Immature natural killer cell (primary cell): ENCODE results near the gene AAK1. TPM values are rescaled to one million over a fixed set of nuclear protein-coding genes. Genes with fewer than 3 reads are reported as not detected.

Source experiments
- DNase-seq, 3 donors: peaks; one replicate each; pipeline ENCODE4 v3.0.0; 2022; ENCODE audit warnings: mixed read lengths in 1 of 3
- H3K27ac Mint-ChIP-seq, 6 donors: one replicate each; pipeline ENCODE4 v1.8.0; 2020; ENCODE audit warnings: mixed read lengths in 6 of 6, mild to moderate bottlenecking in 5 of 6, inconsistent platforms in 4 of 6, moderate library complexity in 3 of 6
- H3K27me3 Mint-ChIP-seq, 3 donors: one replicate each; pipeline ENCODE4 v1.8.0; 2020 to 2021; ENCODE audit warnings: low read depth in 3 of 3, mild to moderate bottlenecking in 3 of 3, mixed read lengths in 3 of 3, moderate library complexity in 3 of 3, inconsistent platforms in 1 of 3
- H3K36me3 Mint-ChIP-seq, 3 donors: one replicate each; pipeline ENCODE4 v1.8.0; 2020; ENCODE audit warnings: mixed read lengths in 3 of 3, inconsistent platforms in 2 of 3, mild to moderate bottlenecking in 2 of 3
- H3K4me1 Mint-ChIP-seq, 2 donors: one replicate each; pipeline ENCODE4 v1.8.0; 2020; ENCODE audit warnings: inconsistent platforms in 2 of 2, mild to moderate bottlenecking in 2 of 2, mixed read lengths in 2 of 2, moderate library complexity in 1 of 2
- H3K4me3 Mint-ChIP-seq, 5 donors: one replicate each; pipeline ENCODE4 v1.8.0; 2020; ENCODE audit warnings: mild to moderate bottlenecking in 5 of 5, mixed read lengths in 5 of 5, inconsistent platforms in 3 of 5, moderate library complexity in 3 of 5
- H3K9me3 Mint-ChIP-seq, 6 donors: one replicate each; pipeline ENCODE4 v1.8.0; 2020; ENCODE audit warnings: mild to moderate bottlenecking in 6 of 6, mixed read lengths in 6 of 6, inconsistent platforms in 4 of 6, moderate library complexity in 3 of 6
- polyA plus RNA-seq, 3 donors: library from polyadenylated mRNA; unstranded; fragments of 300-500 nt; fragmentation: Illumina TruSeq; gene quantifications; one replicate each; pipeline ENCODE4 v1.2.3, GENCODE V29; 2021

Gene AAK1
- polyA plus RNA-seq, 3 donors from 2014 or later = 23.1 to 121 (median 38.2) TPM

- H3K4me1 Mint-ChIP-seq = peaks cover 41 to 61% of the 10 kb centered on the region in 2 donors
- no peaks in the 10 kb centered on the region for H3K9me3 Mint-ChIP-seq
- peaks cover 4 to 5% (median 4%) of the 10 kb centered on the region in 3 donors for H3K36me3 Mint-ChIP-seq
- H3K27ac Mint-ChIP-seq = peak overlapping the region in 4 of 6 donors; percentile 9 to 68 (median 37)
- peaks cover 0 to 3% (median 0%) of the 10 kb centered on the region in 3 donors for H3K27me3 Mint-ChIP-seq
- H3K4me3 Mint-ChIP-seq = no peak overlapping the region
- DNase-seq = no peak
Measured at GRCh38 chr2:69545477-69545932, 98.0 kb downstream of the AAK1 start.

- Mint-ChIP-seq H3K36me3 (peaks cover 4 to 7% (median 4%) of the 10 kb centered on the region in 3 donors), H3K4me1 (peaks cover 39 to 59% of the 10 kb centered on the region in 2 donors), H3K4me3 (no peak overlapping the region), H3K9me3 (no peaks in the 10 kb centered on the region), H3K27me3 (peaks cover 0 to 3% (median 0%) of the 10 kb centered on the region in 3 donors), H3K27ac (peak overlapping the region in 3 of 6 donors; percentile 1 to 52 (median 4))
- no peak for DNase-seq
Measured at GRCh38 chr2:69544951-69545350, 98.6 kb downstream of the AAK1 start.

DNA sequence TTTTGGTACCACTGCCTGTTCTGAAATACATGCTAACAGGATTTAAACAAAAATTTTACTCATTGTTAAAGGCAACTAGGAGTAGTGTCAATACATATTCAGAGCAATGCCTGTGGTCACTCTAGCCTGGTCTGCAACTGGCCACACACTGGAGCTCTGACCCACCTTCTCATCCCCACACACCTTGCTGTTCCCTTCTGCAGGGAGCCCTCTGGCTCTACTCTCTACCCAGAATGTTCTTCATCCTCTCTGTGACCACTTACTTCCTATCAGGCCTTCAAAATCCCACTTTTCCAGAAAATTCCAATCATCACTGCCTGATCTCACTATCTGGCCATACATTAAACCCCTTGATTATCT, 104.0 kb downstream of the AAK1 start:
- H3K9me3 Mint-ChIP-seq = peaks cover 0 to 3% (median 0%) of the 10 kb centered on the region in 6 donors
- H3K27me3 Mint-ChIP-seq = peaks cover 0 to 3% (median 1%) of the 10 kb centered on the region in 3 donors
- H3K27ac Mint-ChIP-seq = peak overlapping the region; percentile 2 to 78 (median 28)
- H3K36me3 Mint-ChIP-seq = peaks cover 12 to 28% (median 26%) of the 10 kb centered on the region in 3 donors
- H3K4me3 Mint-ChIP-seq = no peak overlapping the region
- H3K4me1 Mint-ChIP-seq = peaks cover 32 to 58% of the 10 kb centered on the region in 2 donors
- no peak for DNase-seq

GRCh38 chr2:69538872-69539548, 104.5 kb downstream of the AAK1 start:
- H3K27ac Mint-ChIP-seq = peak overlapping the region in 3 of 6 donors; percentile 12 to 69 (median 43)
- H3K4me1 Mint-ChIP-seq = peaks cover 29 to 54% of the 10 kb centered on the region in 2 donors

DNA sequence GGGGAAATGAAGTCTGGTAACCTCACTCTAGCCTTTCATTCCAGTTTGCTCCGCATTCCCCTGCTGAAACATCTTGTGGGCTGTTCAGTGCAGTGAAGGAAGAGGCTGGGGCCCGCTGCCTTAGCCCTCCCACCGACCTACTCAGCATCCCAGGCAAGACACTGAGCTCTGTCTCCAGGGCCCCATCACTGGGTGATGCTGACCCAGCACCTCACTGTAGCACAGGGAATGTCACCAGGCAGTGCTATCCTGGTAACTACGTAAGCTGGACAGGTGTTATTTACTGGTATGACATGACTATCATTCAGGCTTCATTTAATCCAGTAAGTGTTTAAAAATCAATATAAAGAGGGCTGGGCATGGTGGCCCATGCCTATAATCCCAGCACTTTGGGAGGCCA, 105.3 kb downstream of the AAK1 start:
- Mint-ChIP-seq H3K36me3 (peaks cover 24 to 40% (median 39%) of the 10 kb centered on the region in 3 donors), H3K4me3 (no peak overlapping the region), H3K27me3 (peaks cover 0 to 1% (median 0%) of the 10 kb centered on the region in 3 donors), H3K9me3 (peaks cover 0 to 5% (median 2%) of the 10 kb centered on the region in 6 donors), H3K4me1 (peaks cover 29 to 54% of the 10 kb centered on the region in 2 donors), H3K27ac (peak overlapping the region in 2 of 6 donors; percentile 12 to 60)
- no peak for DNase-seq

More at GRCh38 chr2:69538872-69539548, 104.5 kb downstream of the AAK1 start:
- peaks cover 0 to 5% (median 0%) of the 10 kb centered on the region in 6 donors for H3K9me3 Mint-ChIP-seq
- peaks cover 0 to 1% (median 1%) of the 10 kb centered on the region in 3 donors for H3K27me3 Mint-ChIP-seq
- H3K4me3 Mint-ChIP-seq = no peak overlapping the region
- peaks cover 17 to 33% (median 31%) of the 10 kb centered on the region in 3 donors for H3K36me3 Mint-ChIP-seq
- no peak for DNase-seq

GRCh38 chr2:69535817-69536241, 107.7 kb downstream of the AAK1 start:
- H3K4me1 Mint-ChIP-seq = peaks cover 29 to 52% of the 10 kb centered on the region in 2 donors
- no peak for DNase-seq
- H3K36me3 Mint-ChIP-seq = peaks cover 34 to 62% (median 48%) of the 10 kb centered on the region in 3 donors
- peaks cover 0 to 1% (median 0%) of the 10 kb centered on the region in 3 donors for H3K27me3 Mint-ChIP-seq
- peaks cover 0 to 6% (median 2%) of the 10 kb centered on the region in 6 donors for H3K9me3 Mint-ChIP-seq
- peak overlapping the region; percentile 31 to 86 (median 72) for H3K27ac Mint-ChIP-seq
- peak overlapping the region in 4 of 5 donors; percentile 1 to 39 (median 14) for H3K4me3 Mint-ChIP-seq

DNA sequence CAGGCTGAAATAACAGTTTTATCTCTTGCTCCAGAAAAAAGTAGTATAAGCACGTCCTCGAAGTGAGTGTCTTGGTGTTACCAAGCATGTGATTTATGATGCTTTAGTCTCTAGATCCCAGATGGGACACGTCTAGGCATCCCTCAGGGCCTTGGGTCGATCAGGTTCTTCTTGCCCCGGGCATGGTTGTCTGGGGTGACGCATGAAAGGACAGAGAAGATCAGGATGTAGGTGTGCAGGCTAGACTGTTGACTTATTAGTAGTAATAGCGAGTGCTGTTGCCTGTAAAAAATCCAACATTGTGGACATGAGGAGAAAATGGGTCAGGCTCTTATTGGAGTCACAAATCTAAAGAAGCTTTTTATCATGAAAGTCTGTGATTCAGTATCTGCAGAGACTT, 112.4 kb downstream of the AAK1 start:
- Mint-ChIP-seq H3K27ac (peak overlapping the region in 2 of 6 donors; percentile 35), H3K4me3 (no peak overlapping the region), H3K36me3 (peaks cover 43 to 82% (median 51%) of the 10 kb centered on the region in 3 donors), H3K27me3 (peaks cover 0 to 1% (median 0%) of the 10 kb centered on the region in 3 donors), H3K9me3 (peaks cover 0 to 6% (median 2%) of the 10 kb centered on the region in 6 donors), H3K4me1 (peaks cover 11 to 16% of the 10 kb centered on the region in 2 donors)
- DNase-seq = no peak

DNA sequence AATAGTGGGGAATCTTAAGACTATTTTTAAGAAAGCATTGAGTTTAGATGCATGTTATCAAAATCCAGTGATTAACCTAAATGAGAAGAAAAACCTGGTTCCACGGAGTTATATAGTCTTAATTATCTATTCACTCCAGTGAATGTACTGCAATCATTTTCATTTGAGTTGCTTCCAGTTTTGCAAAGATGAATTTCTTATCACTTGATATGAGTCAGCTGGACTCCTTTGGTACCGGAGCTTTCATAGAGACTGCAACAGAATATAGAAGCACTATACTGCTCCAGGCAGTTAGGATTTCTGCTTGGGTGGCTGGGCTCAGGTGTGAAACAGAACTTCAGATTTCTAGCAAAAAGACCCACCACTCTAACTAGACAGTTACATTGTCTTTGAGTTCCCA, 114.1 kb downstream of the AAK1 start:
- Mint-ChIP-seq H3K27me3 (no peaks in the 10 kb centered on the region), H3K4me1 (no peaks in the 10 kb centered on the region), H3K9me3 (peaks cover 0 to 6% (median 1%) of the 10 kb centered on the region in 6 donors), H3K27ac (no peak overlapping the region), H3K4me3 (no peak overlapping the region), H3K36me3 (peaks cover 34 to 74% (median 39%) of the 10 kb centered on the region in 3 donors)
- no peak for DNase-seq

DNA sequence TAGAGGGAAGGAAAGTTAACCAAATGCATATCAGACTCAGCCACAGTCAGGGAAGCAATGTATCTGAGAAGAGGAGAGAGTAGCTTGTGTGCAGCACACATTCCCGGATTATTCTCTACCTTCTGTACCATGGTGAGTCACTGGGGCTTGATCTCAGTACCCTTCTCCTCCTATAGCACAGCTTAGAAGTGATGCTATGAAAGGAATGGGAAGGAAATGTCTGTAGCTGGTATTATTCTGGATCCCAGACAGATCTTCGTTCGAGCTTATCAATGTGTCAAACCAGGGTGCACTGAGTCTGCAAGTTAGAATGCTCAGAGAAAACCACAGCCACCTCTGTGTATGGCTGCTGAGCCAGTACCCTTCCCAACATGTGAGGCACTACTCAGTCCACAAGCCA, 118.3 kb downstream of the AAK1 start:
- Mint-ChIP-seq H3K27ac (peak overlapping the region in 2 of 6 donors; percentile 17 to 30), H3K36me3 (peaks cover 18 to 55% (median 34%) of the 10 kb centered on the region in 3 donors), H3K27me3 (peaks cover 0 to 2% (median 2%) of the 10 kb centered on the region in 3 donors), H3K4me3 (no peak overlapping the region), H3K9me3 (no peaks in the 10 kb centered on the region), H3K4me1 (no peaks in the 10 kb centered on the region)
- no peak for DNase-seq

- Mint-ChIP-seq H3K9me3 (no peaks in the 10 kb centered on the region), H3K4me1 (no peaks in the 10 kb centered on the region), H3K36me3 (peaks cover 18 to 52% (median 34%) of the 10 kb centered on the region in 3 donors), H3K27me3 (peaks cover 0 to 2% (median 2%) of the 10 kb centered on the region in 3 donors), H3K27ac (peak overlapping the region in 1 of 6 donors; percentile 16), H3K4me3 (no peak overlapping the region)
- no peak for DNase-seq
Measured at GRCh38 chr2:69524799-69525198, 118.7 kb downstream of the AAK1 start.

- peaks cover 11% of the 10 kb centered on the region in 2 donors for H3K4me1 Mint-ChIP-seq
- peaks cover 0 to 3% (median 2%) of the 10 kb centered on the region in 3 donors for H3K27me3 Mint-ChIP-seq
- DNase-seq = no peak
- H3K27ac Mint-ChIP-seq = peak overlapping the region in 5 of 6 donors; percentile 46 to 87 (median 63)
- H3K9me3 Mint-ChIP-seq = no peaks in the 10 kb centered on the region
- H3K4me3 Mint-ChIP-seq = no peak overlapping the region
- H3K36me3 Mint-ChIP-seq = peaks cover 17 to 60% (median 38%) of the 10 kb centered on the region in 3 donors
Measured at GRCh38 chr2:69521747-69522146, 121.8 kb downstream of the AAK1 start.

DNA sequence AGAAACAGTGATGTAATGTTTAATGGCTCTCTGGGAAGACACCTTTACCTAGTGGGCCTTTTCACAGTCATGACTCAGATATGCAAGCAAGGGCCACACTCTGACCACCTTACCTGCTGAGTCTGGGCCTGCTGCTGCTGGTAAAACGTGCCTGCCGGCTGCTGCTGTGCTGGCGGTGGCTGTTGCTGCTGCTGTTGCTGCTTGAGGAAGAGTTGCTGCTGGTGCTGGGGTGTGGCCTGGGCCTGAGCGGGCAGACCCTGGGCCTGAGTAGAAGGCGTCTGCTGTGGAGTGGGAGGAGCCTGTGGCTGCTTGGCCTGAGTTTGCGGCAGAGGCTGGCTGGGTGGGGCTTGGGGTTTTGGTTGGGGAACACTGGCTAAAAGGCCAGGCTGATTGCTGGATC, 124.7 kb downstream of the AAK1 start:
- peak overlapping the region; percentile 41 to 83 (median 68) for H3K27ac Mint-ChIP-seq
- H3K4me3 Mint-ChIP-seq = peak overlapping the region in 1 of 5 donors; percentile 7
- peaks cover 0 to 3% (median 1%) of the 10 kb centered on the region in 3 donors for H3K27me3 Mint-ChIP-seq
- peaks cover 25 to 54% (median 38%) of the 10 kb centered on the region in 3 donors for H3K36me3 Mint-ChIP-seq
- peaks cover 13 to 20% of the 10 kb centered on the region in 2 donors for H3K4me1 Mint-ChIP-seq
- peak; percentile 7 to 18 (median 15) for DNase-seq
- H3K9me3 Mint-ChIP-seq = no peaks in the 10 kb centered on the region

DNA sequence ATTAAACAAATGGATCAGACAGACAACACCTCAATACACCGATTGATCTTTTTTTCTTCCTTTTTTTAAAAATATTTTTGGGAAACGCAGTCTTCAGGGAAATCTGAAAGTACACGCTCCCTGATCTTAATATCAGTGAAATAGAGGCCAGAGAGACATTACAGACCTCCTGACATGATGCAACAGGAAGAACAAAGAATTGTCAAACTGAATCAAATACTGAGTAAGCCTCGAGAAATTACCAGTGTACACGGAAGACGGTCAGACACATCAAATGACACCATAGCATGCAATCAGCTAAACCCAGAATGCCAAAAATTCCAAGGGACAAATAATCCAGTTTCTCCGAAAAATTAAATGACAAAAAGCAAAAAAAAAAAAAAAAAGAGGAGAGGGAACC, 126.1 kb downstream of the AAK1 start:
- DNase-seq = no peak
- Mint-ChIP-seq H3K27me3 (peaks cover 0 to 6% (median 2%) of the 10 kb centered on the region in 3 donors), H3K27ac (peak overlapping the region in 3 of 6 donors; percentile 24 to 67 (median 60)), H3K4me3 (no peak overlapping the region), H3K36me3 (peaks cover 29 to 56% (median 47%) of the 10 kb centered on the region in 3 donors), H3K9me3 (no peaks in the 10 kb centered on the region), H3K4me1 (peaks cover 13 to 20% of the 10 kb centered on the region in 2 donors)

- DNase-seq = no peak
- Mint-ChIP-seq H3K4me3 (no peak overlapping the region), H3K36me3 (peaks cover 39 to 65% (median 54%) of the 10 kb centered on the region in 3 donors)
Measured at GRCh38 chr2:69514819-69515218, 128.7 kb downstream of the AAK1 start.

More at GRCh38 chr2:69514819-69515218, 128.7 kb downstream of the AAK1 start:
- no peaks in the 10 kb centered on the region for H3K9me3 Mint-ChIP-seq
- H3K27ac Mint-ChIP-seq = peak overlapping the region in 4 of 6 donors; percentile 4 to 62 (median 33)
- peaks cover 15 to 20% of the 10 kb centered on the region in 2 donors for H3K4me1 Mint-ChIP-seq
- peaks cover 0 to 5% (median 2%) of the 10 kb centered on the region in 3 donors for H3K27me3 Mint-ChIP-seq
